Gastroesophageal sphincter (tissue), 4 donors: ENCODE data around the gene GAB4. TPM values are rescaled to one million over a fixed set of nuclear protein-coding genes. Genes with fewer than 3 reads are reported as not detected.

Source experiments
- ATAC-seq: fragments of 150-250 bp; one replicate; pipeline ENCODE4 v1.9.1; 2016; ENCODE audit warnings: mild to moderate bottlenecking, moderate library complexity
- H3K27ac ChIP-seq, 4 donors: fragments of 200-600 bp; sonication (generic) in 3 of 4; 1 replicate in 3 of 4; 2 replicates in 1 of 4; pipeline ENCODE4 v1.5.1; 2016 to 2019
- H3K27me3 ChIP-seq: fragments of 200-600 bp; sonication (generic); one replicate; pipeline ENCODE4 v1.5.1; 2019
- H3K36me3 ChIP-seq, 2 donors: fragments of 200-600 bp; sonication (generic); one replicate each; pipeline ENCODE4 v1.5.1; 2019; ENCODE audit warnings: control low read depth in 1 of 2
- H3K4me1 ChIP-seq, 3 donors: fragments of 200-600 bp; sonication (generic); 1 replicate in 2 of 3; 2 replicates in 1 of 3; pipeline ENCODE4 v1.5.1; 2016 to 2019; ENCODE audit warnings: control low read depth in 2 of 3
- H3K4me3 ChIP-seq, 2 donors: fragments of 200-600 bp; sonication (generic); one replicate each; pipeline ENCODE4 v1.5.1; 2019; ENCODE audit warnings: mild to moderate bottlenecking in 1 of 2, moderate library complexity in 1 of 2
- H3K9me3 ChIP-seq, 3 donors: fragments of 200-600 bp; sonication (generic); one replicate each; pipeline ENCODE4 v1.5.1; 2017 to 2019; ENCODE audit warnings: control low read depth in 2 of 3
- EP300 ChIP-seq: sonication (generic); formaldehyde crosslinking; IDR thresholded peaks from one replicate; pipeline ENCODE4 v1.6.1; 2017; ENCODE audit warnings: antibody characterized with exemption, mild to moderate bottlenecking
- POLR2A ChIP-seq, 2 donors: fragments of 450-650 bp; IDR thresholded peaks; one replicate each; pipeline ENCODE4 v1.6.1; 2017; ENCODE audit warnings: antibody characterized with exemption in 2 of 2, mild to moderate bottlenecking in 2 of 2, moderate library complexity in 1 of 2
- POLR2AphosphoS5 ChIP-seq: sonication (generic); formaldehyde crosslinking; IDR thresholded peaks from one replicate; pipeline ENCODE4 v1.6.1; 2017; ENCODE audit warnings: antibody characterized with exemption
- WGBS, 2 donors: methylation state at CpG; one replicate each; pipeline ENCODE4 v1.1.5; 2018; ENCODE audit warnings: low coverage in 1 of 2; 5-methylcytosine and 5-hydroxymethylcytosine counted together
- total RNA-seq, 4 donors: library from RNA; depleted of rRNA; stranded (reverse); fragments of >200 nt; gene quantifications; one replicate each; pipeline ENCODE4 v1.1.0, GENCODE V29; 2016
- TF ChIP-seq, protein P1 (sequence below), 4 experiments: fragments of 200-600 bp in 2 of 4; fragments of 450-650 bp in 2 of 4; sonication (generic) in 1 of 4; IDR thresholded peaks; one replicate each; pipeline ENCODE4 v1.5.1; 2017 to 2019; ENCODE audit warnings: antibody characterized with exemption in 4 of 4, mild to moderate bottlenecking in 2 of 4, moderate library complexity in 2 of 4

The GAB4 gene, protein sequence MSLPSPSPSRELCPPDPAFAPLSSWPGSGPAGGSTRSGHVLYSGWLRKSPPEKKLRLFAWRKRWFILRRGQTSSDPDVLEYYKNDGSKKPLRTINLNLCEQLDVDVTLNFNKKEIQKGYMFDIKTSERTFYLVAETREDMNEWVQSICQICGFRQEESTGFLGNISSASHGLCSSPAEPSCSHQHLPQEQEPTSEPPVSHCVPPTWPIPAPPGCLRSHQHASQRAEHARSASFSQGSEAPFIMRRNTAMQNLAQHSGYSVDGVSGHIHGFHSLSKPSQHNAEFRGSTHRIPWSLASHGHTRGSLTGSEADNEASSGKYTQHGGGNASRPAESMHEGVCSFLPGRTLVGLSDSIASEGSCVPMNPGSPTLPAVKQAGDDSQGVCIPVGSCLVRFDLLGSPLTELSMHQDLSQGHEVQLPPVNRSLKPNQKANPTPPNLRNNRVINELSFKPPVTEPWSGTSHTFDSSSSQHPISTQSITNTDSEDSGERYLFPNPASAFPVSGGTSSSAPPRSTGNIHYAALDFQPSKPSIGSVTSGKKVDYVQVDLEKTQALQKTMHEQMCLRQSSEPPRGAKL
- not detected for total RNA-seq

DNA sequence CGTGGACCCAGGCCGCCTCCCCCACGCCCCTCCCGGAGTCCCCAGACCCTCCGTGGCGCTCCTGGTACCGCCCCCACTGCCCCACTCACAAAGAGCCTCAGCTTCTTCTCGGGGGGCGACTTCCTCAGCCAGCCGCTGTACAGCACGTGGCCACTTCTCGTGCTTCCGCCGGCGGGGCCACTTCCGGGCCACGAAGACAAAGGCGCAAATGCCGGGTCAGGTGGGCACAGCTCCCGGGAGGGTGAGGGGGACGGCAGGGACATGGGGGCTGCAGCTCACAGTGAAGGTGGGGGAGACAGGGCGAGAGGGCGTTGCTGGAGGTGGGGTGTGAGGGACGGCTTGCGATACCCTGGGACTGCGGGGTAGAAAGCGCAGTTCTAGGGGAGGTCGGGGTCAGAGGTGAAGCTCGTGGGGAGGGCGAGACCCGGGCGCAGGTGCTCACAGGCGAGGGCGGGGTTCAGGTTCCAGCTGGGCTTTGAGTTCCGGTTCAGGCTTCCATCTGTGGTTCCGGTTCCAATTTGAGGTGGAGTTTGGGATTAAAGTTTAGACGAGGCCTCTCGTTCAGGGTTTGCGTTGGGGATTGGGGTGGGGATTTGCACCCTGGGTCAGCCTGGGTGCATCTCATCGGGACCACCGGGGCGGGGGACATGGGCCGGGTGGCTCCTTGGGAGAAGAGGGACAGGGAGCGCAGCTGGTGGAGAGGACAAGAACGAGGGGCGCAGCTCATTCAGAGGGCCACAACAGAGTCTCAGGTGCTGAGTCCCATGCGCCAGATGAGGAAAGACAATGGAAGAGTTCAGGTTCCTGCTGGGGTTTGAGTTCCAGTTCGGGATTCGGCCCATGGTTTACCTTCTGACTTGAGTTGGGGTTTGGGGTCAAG, at the start of gene GAB4:
Gene GAB4 (minus strand): TSS at position 371 of the 880 bp plus-strand sequence. CDS start 108 bp downstream, at position 263.
- H3K4me3 ChIP-seq, result no peak within 1 kb of the TSS
- H3K9me3 ChIP-seq, result peaks cover 0 to 32% (median 0%) of the 10 kb centered on the region in 3 donors
- TF ChIP-seq, protein P1, sequence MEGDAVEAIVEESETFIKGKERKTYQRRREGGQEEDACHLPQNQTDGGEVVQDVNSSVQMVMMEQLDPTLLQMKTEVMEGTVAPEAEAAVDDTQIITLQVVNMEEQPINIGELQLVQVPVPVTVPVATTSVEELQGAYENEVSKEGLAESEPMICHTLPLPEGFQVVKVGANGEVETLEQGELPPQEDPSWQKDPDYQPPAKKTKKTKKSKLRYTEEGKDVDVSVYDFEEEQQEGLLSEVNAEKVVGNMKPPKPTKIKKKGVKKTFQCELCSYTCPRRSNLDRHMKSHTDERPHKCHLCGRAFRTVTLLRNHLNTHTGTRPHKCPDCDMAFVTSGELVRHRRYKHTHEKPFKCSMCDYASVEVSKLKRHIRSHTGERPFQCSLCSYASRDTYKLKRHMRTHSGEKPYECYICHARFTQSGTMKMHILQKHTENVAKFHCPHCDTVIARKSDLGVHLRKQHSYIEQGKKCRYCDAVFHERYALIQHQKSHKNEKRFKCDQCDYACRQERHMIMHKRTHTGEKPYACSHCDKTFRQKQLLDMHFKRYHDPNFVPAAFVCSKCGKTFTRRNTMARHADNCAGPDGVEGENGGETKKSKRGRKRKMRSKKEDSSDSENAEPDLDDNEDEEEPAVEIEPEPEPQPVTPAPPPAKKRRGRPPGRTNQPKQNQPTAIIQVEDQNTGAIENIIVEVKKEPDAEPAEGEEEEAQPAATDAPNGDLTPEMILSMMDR (IDR thresholded peaks at IDR 0.05), result no peak
- no peak for TF ChIP-seq POLR2AphosphoS5
- TF ChIP-seq EP300, result no peak
- TF ChIP-seq POLR2A (IDR thresholded peaks at IDR 0.05), result no peak
- ATAC-seq, result no peak
- H3K27me3 ChIP-seq, result peaks cover 55% of the 10 kb centered on the region
- H3K4me1 ChIP-seq, result no peaks in the 10 kb centered on the region
- no peak within 1 kb of the TSS for H3K27ac ChIP-seq
- H3K36me3 ChIP-seq, result no peaks in the 10 kb centered on the region
- 70 to 95% methylated on average over 4 to 8 of the region's 49 CpGs for WGBS, 2 donors

DNA sequence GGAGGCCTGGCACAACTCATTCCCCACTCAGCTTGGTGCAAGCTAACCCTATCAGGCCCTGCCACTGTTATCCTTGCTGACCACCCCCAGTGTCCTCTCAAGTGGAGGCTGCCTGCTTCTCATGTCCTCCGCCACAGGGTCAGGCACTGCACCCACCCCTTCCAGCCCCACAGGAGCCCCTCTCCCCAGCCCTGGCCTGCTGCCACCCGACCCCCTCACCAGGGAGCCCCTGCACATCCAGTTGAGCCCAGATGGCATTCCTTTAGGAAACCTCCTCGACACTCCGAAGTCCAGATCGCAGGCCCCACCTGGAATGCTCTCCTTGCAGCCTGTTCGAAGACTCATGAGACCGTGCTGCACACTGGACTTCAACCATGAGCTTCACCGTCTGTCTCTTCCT, 48.8 kb upstream of the GAB4 start:
- peaks cover 0 to 6% (median 0%) of the 10 kb centered on the region in 3 donors for H3K4me1 ChIP-seq
- H3K27ac ChIP-seq, result no peak overlapping the region
- H3K27me3 ChIP-seq, result peaks cover 5% of the 10 kb centered on the region
- WGBS, 2 donors, result 20 to 48% methylated on average over 1 to 2 of the region's 8 CpGs
- TF ChIP-seq EP300 (no peak), POLR2A (IDR thresholded peaks at IDR 0.05) (no peak), POLR2AphosphoS5 (no peak)
- TF ChIP-seq, protein P1 (IDR thresholded peaks at IDR 0.05), result no peak
- no peak overlapping the region for H3K4me3 ChIP-seq
- no peak for ATAC-seq
- no peaks in the 10 kb centered on the region for H3K36me3 ChIP-seq
- H3K9me3 ChIP-seq, result no peaks in the 10 kb centered on the region

DNA sequence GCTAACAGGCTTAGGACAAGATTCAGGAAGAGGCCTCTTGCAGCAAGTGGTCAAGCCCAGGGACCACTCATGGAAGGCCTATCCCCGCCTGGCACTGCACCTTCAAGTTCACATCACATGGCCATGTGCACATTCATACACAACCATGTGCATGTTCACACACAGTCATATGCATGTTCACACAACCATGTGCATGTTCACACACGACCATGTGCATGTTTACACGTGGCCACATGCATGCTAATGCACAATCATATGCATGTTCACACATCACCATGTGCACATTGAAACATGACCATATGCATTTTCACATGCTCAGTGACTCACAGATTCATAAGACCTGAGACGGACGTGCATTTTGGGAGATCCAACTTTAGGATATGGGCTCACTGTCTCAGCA, 48.0 kb upstream of the GAB4 start:
- 62 to 74% methylated on average over 4 of the region's 5 CpGs for WGBS, 2 donors

DNA sequence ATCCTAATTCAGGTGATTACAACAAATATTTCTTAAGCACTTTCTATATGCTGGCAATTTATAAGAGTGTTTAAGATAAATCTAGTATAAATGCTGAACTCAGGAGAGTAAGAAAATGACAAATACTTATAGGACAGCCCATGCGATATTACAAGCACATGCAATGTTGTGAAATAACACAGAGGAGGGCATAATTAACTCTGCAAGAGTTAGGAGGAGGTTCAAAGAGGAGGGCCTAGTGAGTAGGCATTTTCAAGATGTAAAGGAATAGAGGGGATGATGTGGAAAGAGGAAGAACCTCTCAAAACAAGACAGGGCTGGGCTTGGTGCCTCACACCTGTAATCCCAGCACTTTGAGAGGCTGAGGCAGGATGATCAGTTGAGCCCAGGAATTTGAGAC, 39.6 kb upstream of the GAB4 start:
- ATAC-seq, result no peak
- H3K9me3 ChIP-seq, result no peaks in the 10 kb centered on the region
- no peak overlapping the region for H3K4me3 ChIP-seq
- TF ChIP-seq, protein P1 (IDR thresholded peaks at IDR 0.05), result no peak
- TF ChIP-seq POLR2AphosphoS5 (no peak), POLR2A (IDR thresholded peaks at IDR 0.05) (no peak), EP300 (no peak)
- H3K36me3 ChIP-seq, result no peaks in the 10 kb centered on the region
- H3K27ac ChIP-seq, result no peak overlapping the region
- WGBS, 2 donors, result 75% methylated on average over 1 of the region's 1 CpG; no CpG with 5 or more reads in 1 of the 2 donors
- peaks cover 11% of the 10 kb centered on the region for H3K27me3 ChIP-seq
- no peaks in the 10 kb centered on the region for H3K4me1 ChIP-seq

More for the DNA sequence above, 48.0 kb upstream of the GAB4 start:
- no peak overlapping the region for H3K27ac ChIP-seq
- peaks cover 5% of the 10 kb centered on the region for H3K27me3 ChIP-seq
- H3K36me3 ChIP-seq, result no peaks in the 10 kb centered on the region
- H3K9me3 ChIP-seq, result no peaks in the 10 kb centered on the region
- ATAC-seq, result no peak
- no peak for TF ChIP-seq POLR2AphosphoS5
- TF ChIP-seq EP300, result no peak
- TF ChIP-seq, protein P1 (IDR thresholded peaks at IDR 0.05), result no peak
- no peak for TF ChIP-seq POLR2A (IDR thresholded peaks at IDR 0.05)
- no peak overlapping the region for H3K4me3 ChIP-seq
- H3K4me1 ChIP-seq, result peaks cover 0 to 6% (median 0%) of the 10 kb centered on the region in 3 donors
